Measurements from ENCODE around the gene XPNPEP2.

DNA sequence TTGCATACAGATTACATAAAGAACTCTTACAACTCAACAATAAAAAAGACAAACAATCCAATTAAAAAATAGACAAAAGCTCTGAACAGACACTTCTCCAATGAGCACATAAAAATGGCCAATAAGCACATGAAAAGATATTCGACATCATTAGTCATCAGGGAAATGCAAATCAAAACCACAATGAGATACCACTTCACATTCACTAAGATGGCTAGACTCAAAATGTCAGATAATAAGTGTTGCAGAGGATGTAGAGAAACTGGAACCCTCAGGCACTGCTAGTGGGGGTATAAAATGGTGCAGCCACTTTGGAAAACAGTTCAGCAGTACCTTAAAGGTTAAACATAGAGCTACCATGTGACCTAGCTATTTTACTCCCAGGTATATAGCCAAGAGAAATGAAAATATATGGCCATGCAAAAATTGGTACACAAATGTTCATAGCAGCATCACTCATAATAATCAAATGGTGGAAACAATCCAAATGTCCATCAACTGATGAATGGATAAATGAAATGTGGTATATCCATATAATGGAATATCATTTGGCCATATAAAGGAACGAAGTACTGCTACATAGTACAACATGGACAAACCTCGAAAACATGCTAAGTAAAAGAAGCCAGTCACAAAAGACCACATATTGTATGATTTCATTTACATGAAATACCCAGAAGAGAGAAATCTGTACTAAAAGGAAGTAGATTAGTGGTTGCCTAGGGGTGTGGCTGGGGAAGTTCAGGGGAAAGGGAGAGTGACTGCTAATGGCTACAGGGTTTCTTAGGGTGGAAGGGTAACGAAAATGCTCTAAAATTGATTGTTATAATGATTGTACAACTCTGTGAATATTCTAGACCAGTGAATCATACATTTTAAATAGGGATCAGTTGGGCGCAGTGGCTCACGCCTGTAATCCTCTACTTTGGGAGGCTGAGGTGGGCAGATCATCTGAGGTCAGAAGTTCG lies 70.3 kb downstream of the XPNPEP2 start:
- no peak for TF ChIP-seq CTCF (IDR thresholded peaks at IDR 0.05)
- no peak for TF ChIP-seq POLR2A (IDR thresholded peaks at IDR 0.05)
